Ovary (tissue), 3 donors: ENCODE data around the gene CEBPG.

Source experiments
- EP300 ChIP-seq: sonication (generic); formaldehyde crosslinking; IDR thresholded peaks from one replicate; pipeline ENCODE4 v1.6.1; 2017; ENCODE audit warnings: antibody characterized with exemption
- TF ChIP-seq, protein P1 (sequence below), 3 donors: fragments of 450-650 bp in 2 of 3; fragments of 200-600 bp in 1 of 3; IDR thresholded peaks; one replicate each; pipeline versions ENCODE4 v1.5.1 to v1.8.0; 2016 to 2022; ENCODE audit warnings: antibody characterized with exemption in 3 of 3, mild to moderate bottlenecking in 1 of 3
- donor health status: DM: no; HTN: no; CAD: no.

DNA sequence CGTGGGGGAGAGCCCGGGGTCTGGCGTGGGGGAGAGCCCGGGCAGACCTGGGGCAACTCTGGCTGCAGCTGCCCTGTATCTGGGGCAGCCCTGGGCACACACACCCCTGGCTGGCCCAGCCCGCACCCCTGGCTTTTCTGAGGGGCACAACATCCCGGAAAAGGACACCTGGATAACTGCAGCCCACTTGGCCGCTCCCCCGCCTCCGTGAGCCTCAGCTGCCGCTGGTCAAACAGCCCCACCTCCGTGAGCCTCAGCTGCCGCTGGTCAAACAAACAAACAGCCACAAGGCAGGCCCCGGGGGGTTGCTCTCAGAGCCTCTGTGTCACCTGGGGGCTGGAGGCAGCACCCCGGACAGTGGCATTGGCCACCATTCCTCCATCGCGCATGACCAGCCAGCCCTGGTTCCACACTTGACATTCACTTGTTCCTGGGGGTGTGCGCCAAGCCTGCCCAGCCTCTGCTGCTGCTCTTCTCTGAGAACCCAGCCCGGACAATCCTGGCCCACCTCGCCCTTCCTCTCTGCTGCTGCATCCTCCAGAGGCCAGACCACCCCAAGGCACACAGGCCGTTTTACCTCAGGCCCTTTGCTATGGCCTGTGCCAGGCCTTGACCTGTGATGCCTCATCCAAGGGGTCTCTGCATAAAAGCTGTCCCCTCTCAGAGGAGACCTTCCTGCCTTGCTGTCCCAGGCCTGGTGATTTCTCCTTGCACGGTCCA lies 19.9 kb downstream of the CEBPG start:
- TF ChIP-seq, protein P1, sequence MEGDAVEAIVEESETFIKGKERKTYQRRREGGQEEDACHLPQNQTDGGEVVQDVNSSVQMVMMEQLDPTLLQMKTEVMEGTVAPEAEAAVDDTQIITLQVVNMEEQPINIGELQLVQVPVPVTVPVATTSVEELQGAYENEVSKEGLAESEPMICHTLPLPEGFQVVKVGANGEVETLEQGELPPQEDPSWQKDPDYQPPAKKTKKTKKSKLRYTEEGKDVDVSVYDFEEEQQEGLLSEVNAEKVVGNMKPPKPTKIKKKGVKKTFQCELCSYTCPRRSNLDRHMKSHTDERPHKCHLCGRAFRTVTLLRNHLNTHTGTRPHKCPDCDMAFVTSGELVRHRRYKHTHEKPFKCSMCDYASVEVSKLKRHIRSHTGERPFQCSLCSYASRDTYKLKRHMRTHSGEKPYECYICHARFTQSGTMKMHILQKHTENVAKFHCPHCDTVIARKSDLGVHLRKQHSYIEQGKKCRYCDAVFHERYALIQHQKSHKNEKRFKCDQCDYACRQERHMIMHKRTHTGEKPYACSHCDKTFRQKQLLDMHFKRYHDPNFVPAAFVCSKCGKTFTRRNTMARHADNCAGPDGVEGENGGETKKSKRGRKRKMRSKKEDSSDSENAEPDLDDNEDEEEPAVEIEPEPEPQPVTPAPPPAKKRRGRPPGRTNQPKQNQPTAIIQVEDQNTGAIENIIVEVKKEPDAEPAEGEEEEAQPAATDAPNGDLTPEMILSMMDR (IDR thresholded peaks at IDR 0.05), result no peak
- TF ChIP-seq EP300, result no peak
